Activated CD4-positive, alpha-beta T cell treated with anti-CD3 and anti-CD28 coated beads, Interleukin-2, amount 50 U/mL, for 48 hours (primary cell): ENCODE measurements around the gene CCDC40.

Experiments
- DNase-seq, 2 experiments: peaks; one replicate each; pipeline ENCODE4 v3.0.0-alpha.2; 2020

The CCDC40 gene

GRCh38 chr17:80146121-80147034, 109.9 kb downstream of the CCDC40 start:
- DNase-seq: peak in 1 of 2 experiments; percentile 23

GRCh38 chr17:80147035-80147822, 110.8 kb downstream of the CCDC40 start, which contains the start of gene EIF4A3:
EIF4A3 (minus strand) TSS chr17:80147128; CDS start chr17:80146961, 167 bp downstream.
- peak; percentile 97 to 98 for DNase-seq
